H9 (cell line): ENCODE data around the gene DOHH. TPM values are rescaled to one million over a fixed set of nuclear protein-coding genes. Genes with fewer than 3 reads are reported as not detected.

Experiments used
- DNase-seq: peaks from one replicate; pipeline ENCODE4 v3.0.0-alpha.2; 2017
- H2AFZ ChIP-seq: one replicate; pipeline ENCODE4 v1.6.1; 2013; ENCODE audit warnings: mild to moderate bottlenecking, low read length, control low read depth, moderate library complexity
- H2AK5ac ChIP-seq: 2 replicates; pipeline ENCODE4 v1.6.1; 2013; ENCODE audit warnings: low read length, control low read depth, mixed read lengths; ENCODE audit not compliant: insufficient read length
- H2BK120ac ChIP-seq: one replicate; pipeline ENCODE4 v1.6.1; 2013; ENCODE audit warnings: low read depth, mild to moderate bottlenecking, low read length, control low read depth, inconsistent platforms; ENCODE audit not compliant: poor library complexity, severe bottlenecking
- H2BK12ac ChIP-seq: 2 replicates; pipeline ENCODE4 v1.6.1; 2013; ENCODE audit warnings: low read length, control low read depth, mixed read lengths, low read depth; ENCODE audit not compliant: insufficient read length
- H2BK15ac ChIP-seq: 2 replicates; pipeline ENCODE4 v1.6.1; 2013; ENCODE audit warnings: low read depth, low read length, control low read depth
- H2BK20ac ChIP-seq: one replicate; pipeline ENCODE4 v1.6.1; 2013; ENCODE audit warnings: low read depth, mild to moderate bottlenecking, low read length, control low read depth, inconsistent platforms; ENCODE audit not compliant: poor library complexity, severe bottlenecking
- H2BK5ac ChIP-seq: 2 replicates; pipeline ENCODE4 v1.6.1; 2013; ENCODE audit warnings: low read length, control low read depth, mixed read lengths; ENCODE audit not compliant: insufficient read length
- H3K14ac ChIP-seq: 2 replicates; pipeline ENCODE4 v1.6.1; 2013; ENCODE audit warnings: low read length, control low read depth; ENCODE audit not compliant: insufficient read depth
- H3K18ac ChIP-seq: 2 replicates; pipeline ENCODE4 v1.6.1; 2013; ENCODE audit warnings: low read depth, mild to moderate bottlenecking, mixed read lengths, low read length, control low read depth; ENCODE audit not compliant: insufficient read length
- H3K23ac ChIP-seq: 2 replicates; pipeline ENCODE4 v1.6.1; 2013; ENCODE audit warnings: low read length, control low read depth, mixed read lengths, low read depth; ENCODE audit not compliant: insufficient read length
- H3K23me2 ChIP-seq: 2 replicates; pipeline ENCODE4 v1.6.1; 2013; ENCODE audit warnings: low read depth, mild to moderate bottlenecking, mixed read lengths, low read length, control low read depth; ENCODE audit not compliant: insufficient read length, poor library complexity, severe bottlenecking
- H3K27ac ChIP-seq: 2 replicates; pipeline ENCODE4 v1.5.1; 2013; ENCODE audit warnings: low read length, control low read depth, mixed read lengths, low read depth; ENCODE audit not compliant: insufficient read length
- H3K27me3 ChIP-seq: 2 replicates; pipeline ENCODE4 v1.6.1; 2013; ENCODE audit warnings: low read length, control low read depth, inconsistent platforms; ENCODE audit not compliant: insufficient read depth
- H3K4ac ChIP-seq: 2 replicates; pipeline ENCODE4 v1.6.1; 2013; ENCODE audit warnings: low read depth, mild to moderate bottlenecking, control low read depth, inconsistent platforms, low read length, moderate library complexity
- H3K4me1 ChIP-seq: 2 replicates; pipeline ENCODE4 v1.6.1; 2013; ENCODE audit warnings: low read length, control low read depth, inconsistent platforms; ENCODE audit not compliant: insufficient read depth
- H3K4me2 ChIP-seq: 2 replicates; pipeline ENCODE4 v1.6.1; 2013; ENCODE audit warnings: low read length, control low read depth, mixed read lengths; ENCODE audit not compliant: insufficient read length, insufficient read depth
- H3K56ac ChIP-seq: 2 replicates; pipeline ENCODE4 v1.6.1; 2013; ENCODE audit warnings: low read depth, mild to moderate bottlenecking, mixed read lengths, low read length, control low read depth; ENCODE audit not compliant: insufficient read length
- H3K79me1 ChIP-seq: 2 replicates; pipeline ENCODE4 v1.6.1; 2013; ENCODE audit warnings: low read depth, mild to moderate bottlenecking, moderate library complexity, low read length, control low read depth, inconsistent platforms; ENCODE audit not compliant: insufficient read depth, poor library complexity, severe bottlenecking
- H3K79me2 ChIP-seq: 2 replicates; pipeline ENCODE4 v1.6.1; 2013; ENCODE audit warnings: low read length, control low read depth, inconsistent platforms; ENCODE audit not compliant: insufficient read depth
- H3K9ac ChIP-seq: 2 replicates; pipeline ENCODE4 v1.6.1; 2013; ENCODE audit warnings: low read length, control low read depth, mixed read lengths; ENCODE audit not compliant: insufficient read length; ENCODE audit errors: extremely low read depth
- H3K9me3 ChIP-seq: one replicate; pipeline ENCODE4 v1.6.1; 2013; ENCODE audit warnings: low read depth, low read length, inconsistent platforms; ENCODE audit not compliant: control insufficient read depth
- H3T11ph ChIP-seq: one replicate; pipeline ENCODE4 v1.6.1; 2013; ENCODE audit warnings: mild to moderate bottlenecking, low read length, control low read depth, inconsistent platforms
- H4K20me1 ChIP-seq: one replicate; pipeline ENCODE4 v1.6.1; 2013; ENCODE audit not compliant: control insufficient read depth, insufficient read length, insufficient read depth
- H4K5ac ChIP-seq: 2 replicates; pipeline ENCODE4 v1.6.1; 2013; ENCODE audit warnings: low read depth, mild to moderate bottlenecking, mixed read lengths, low read length, control low read depth; ENCODE audit not compliant: insufficient read length
- H4K8ac ChIP-seq: replicated peaks from 2 replicates; pipeline ENCODE4 v1.6.1; 2013; ENCODE audit warnings: low read length, control low read depth, mixed read lengths, low read depth; ENCODE audit not compliant: insufficient read length
- H4K91ac ChIP-seq: 2 replicates; pipeline ENCODE4 v1.6.1; 2013; ENCODE audit warnings: low read depth, mild to moderate bottlenecking, moderate library complexity, mixed read lengths, low read length, control low read depth; ENCODE audit not compliant: insufficient read length
- H3K27ac Mint-ChIP-seq, 3 experiments: 2 replicates in 2 of 3; 3 replicates in 1 of 3; pipeline ENCODE4 v1.8.0; 2020 to 2021; ENCODE audit warnings: mixed read lengths in 3 of 3, mild to moderate bottlenecking in 1 of 3, moderate library complexity in 1 of 3
- H3K27me3 Mint-ChIP-seq: 2 replicates; pipeline ENCODE4 v1.8.0; 2021; ENCODE audit warnings: low read depth, mild to moderate bottlenecking, moderate library complexity, mixed read lengths
- H3K36me3 Mint-ChIP-seq, 3 experiments: 2 replicates in 2 of 3; 3 replicates in 1 of 3; pipeline ENCODE4 v1.8.0; 2020 to 2021; ENCODE audit warnings: low read depth in 3 of 3, mixed read lengths in 3 of 3; ENCODE audit not compliant: insufficient read depth in 1 of 3
- H3K4me1 Mint-ChIP-seq, 2 experiments: 2 replicates each; pipeline ENCODE4 v1.8.0; 2020; ENCODE audit warnings: mixed read lengths in 2 of 2
- H3K4me3 Mint-ChIP-seq, 2 experiments: 2 replicates in 1 of 2; 3 replicates in 1 of 2; pipeline ENCODE4 v1.8.0; 2020 to 2021; ENCODE audit warnings: mild to moderate bottlenecking in 2 of 2, mixed read lengths in 2 of 2, moderate library complexity in 1 of 2
- H3K9me3 Mint-ChIP-seq, 2 experiments: 2 replicates in 1 of 2; 3 replicates in 1 of 2; pipeline ENCODE4 v1.8.0; 2020; ENCODE audit warnings: mild to moderate bottlenecking in 2 of 2, mixed read lengths in 2 of 2, moderate library complexity in 1 of 2
- WGBS: extraction: QIAGEN DNeasy Blood & Tissue Kit; methylation state at CpG from one replicate; pipeline ENCODE4 v1.1.7; 2013; ENCODE audit warnings: missing lambda C conversion rate, low lambda C conversion rate, mixed read lengths; ENCODE audit not compliant: insufficient read length; ENCODE audit errors: extremely low coverage; 5-methylcytosine and 5-hydroxymethylcytosine counted together
- total RNA-seq: library from RNA; stranded (reverse); gene quantifications from 2 replicates; pipeline ENCODE4 v1.2.1, GENCODE V29; 2021
- TF ChIP-seq, protein P1 (sequence below): fragments of 200-600 bp; sonication (generic); conservative IDR thresholded peaks from 3 replicates; pipeline ENCODE4 v1.8.0; 2021; ENCODE audit warnings: antibody characterized with exemption, mild to moderate bottlenecking

Gene DOHH
- total RNA-seq, 1 experiment from 2014 or later = 16.5 TPM

DNA sequence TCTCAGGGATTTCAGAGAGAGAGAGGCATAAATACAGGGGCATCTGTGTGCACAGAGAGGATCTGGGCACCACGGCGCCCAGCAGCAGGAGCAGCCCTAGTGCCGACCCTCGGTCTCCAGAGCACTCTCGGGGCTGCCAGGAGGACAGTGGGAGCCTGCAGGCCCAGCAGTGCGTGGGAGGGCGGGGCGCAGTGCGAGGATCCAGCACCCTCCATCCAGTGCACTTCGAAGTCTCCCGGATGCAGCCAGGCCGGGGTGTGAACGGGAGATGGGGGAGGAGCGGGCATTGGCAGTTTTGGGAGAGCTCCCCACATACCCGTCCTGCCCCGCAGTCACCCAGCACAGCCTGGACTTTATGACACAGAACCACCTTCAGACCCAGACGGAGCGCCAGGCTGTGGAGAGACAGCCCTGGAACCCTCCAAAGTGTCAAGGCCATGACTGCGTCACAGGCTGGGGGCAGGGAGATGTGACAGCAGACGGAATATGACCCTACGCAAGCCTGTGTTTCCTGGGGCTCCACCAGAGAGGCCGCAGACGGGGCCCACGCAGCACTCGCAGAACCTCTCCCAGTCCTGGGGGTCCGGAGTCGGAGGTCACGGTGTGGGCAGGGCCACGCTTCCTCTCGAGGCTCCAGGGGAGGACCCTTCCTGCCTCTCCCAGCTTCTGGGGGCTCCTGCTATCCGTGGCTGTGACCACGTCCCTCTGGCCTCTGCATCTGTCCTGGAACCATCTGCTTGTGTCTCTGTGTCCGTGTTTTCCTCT, 23.8 kb upstream of the DOHH start:
- Histone ChIP-seq H3K4me1 (no peaks in the 10 kb centered on the region), H3K14ac (no peak overlapping the region), H4K5ac (no peak overlapping the region), H2BK15ac (no peak overlapping the region), H3K79me2 (no peaks in the 10 kb centered on the region; the same call in 1 of the 2 replicates), H3K9ac (no peak overlapping the region), H4K8ac (no peak overlapping the region), H3K79me1 (no peaks in the 10 kb centered on the region), H2BK5ac (no peak overlapping the region), H4K91ac (no peak overlapping the region), H3K4me2 (no peak overlapping the region), H3K18ac (no peak overlapping the region), H3K56ac (no peak overlapping the region), H3T11ph (no peak overlapping the region), H3K9me3 (no peaks in the 10 kb centered on the region), H3K27ac (no peak overlapping the region), H3K4ac (no peak overlapping the region), H2AK5ac (no peak overlapping the region), H2BK12ac (no peak overlapping the region), H3K23me2 (no peaks in the 10 kb centered on the region), H4K20me1 (no peaks in the 10 kb centered on the region), H2BK120ac (no peak overlapping the region), H3K23ac (no peak overlapping the region), H2AFZ (no peak overlapping the region), H3K27me3 (no peaks in the 10 kb centered on the region), H2BK20ac (no peak overlapping the region)
- Mint-ChIP-seq H3K27me3 (no peaks in the 10 kb centered on the region), H3K4me1 (peaks cover 14 to 16% of the 10 kb centered on the region in 2 experiments), H3K9me3 (no peaks in the 10 kb centered on the region; a peak in 1 of 5 replicates), H3K27ac (peak overlapping the region; percentile 62 to 73 (median 63); a peak in 2 of 7 replicates), H3K4me3 (no peak overlapping the region), H3K36me3 (peaks cover 10 to 35% (median 33%) of the 10 kb centered on the region in 3 experiments)
- WGBS = no CpG with 5 or more reads among the region's 33 CpGs
- TF ChIP-seq, protein P1, sequence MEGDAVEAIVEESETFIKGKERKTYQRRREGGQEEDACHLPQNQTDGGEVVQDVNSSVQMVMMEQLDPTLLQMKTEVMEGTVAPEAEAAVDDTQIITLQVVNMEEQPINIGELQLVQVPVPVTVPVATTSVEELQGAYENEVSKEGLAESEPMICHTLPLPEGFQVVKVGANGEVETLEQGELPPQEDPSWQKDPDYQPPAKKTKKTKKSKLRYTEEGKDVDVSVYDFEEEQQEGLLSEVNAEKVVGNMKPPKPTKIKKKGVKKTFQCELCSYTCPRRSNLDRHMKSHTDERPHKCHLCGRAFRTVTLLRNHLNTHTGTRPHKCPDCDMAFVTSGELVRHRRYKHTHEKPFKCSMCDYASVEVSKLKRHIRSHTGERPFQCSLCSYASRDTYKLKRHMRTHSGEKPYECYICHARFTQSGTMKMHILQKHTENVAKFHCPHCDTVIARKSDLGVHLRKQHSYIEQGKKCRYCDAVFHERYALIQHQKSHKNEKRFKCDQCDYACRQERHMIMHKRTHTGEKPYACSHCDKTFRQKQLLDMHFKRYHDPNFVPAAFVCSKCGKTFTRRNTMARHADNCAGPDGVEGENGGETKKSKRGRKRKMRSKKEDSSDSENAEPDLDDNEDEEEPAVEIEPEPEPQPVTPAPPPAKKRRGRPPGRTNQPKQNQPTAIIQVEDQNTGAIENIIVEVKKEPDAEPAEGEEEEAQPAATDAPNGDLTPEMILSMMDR = no peak
- DNase-seq = no peak
